HG03520 (cell line): ENCODE measurements around the gene HSFX4.
"Not testable (repeated sequence)": the region's sequence is repeated elsewhere in the genome, so short reads cannot be mapped to it uniquely, and the experiment has no call there.

ENCODE experiments used
- ATAC-seq: cut with Tn5 transposase; IDR thresholded peaks from one replicate; pipeline ENCODE4 v1.9.1; 2021; ENCODE audit warnings: mild to moderate bottlenecking, moderate library complexity; ENCODE audit not compliant: unreplicated experiment

HSFX4 gene

GRCh38 chrX:149937328-149937727 is 8.0 kb downstream of the HSFX4 start:
- ATAC-seq = not testable (repeated sequence)

- peak; percentile 0 for ATAC-seq
Measured at GRCh38 chrX:149937871-149938426, 8.6 kb downstream of the HSFX4 start.

GRCh38 chrX:149938427-149938880 is 9.1 kb downstream of the HSFX4 start, which contains the start of gene EOLA2:
Gene EOLA2 (minus strand): TSS chrX:149938491. CDS start chrX:149933874, 4,617 bp downstream.
- ATAC-seq = peak; percentile 72

GRCh38 chrX:149938881-149939654 is 9.7 kb downstream of the HSFX4 start:
- ATAC-seq = peak; percentile 3

- ATAC-seq = peak; percentile 1
Measured at GRCh38 chrX:149939655-149939904, 10.2 kb downstream of the HSFX4 start.

GRCh38 chrX:149939905-149940673 is 10.7 kb downstream of the HSFX4 start:
- ATAC-seq = peak; percentile 35

- ATAC-seq = not testable (repeated sequence)
Measured at GRCh38 chrX:149940674-149941024, 11.3 kb downstream of the HSFX4 start.

- ATAC-seq = not testable (repeated sequence)
Measured at GRCh38 chrX:149945087-149945670, 15.8 kb downstream of the HSFX4 start.

GRCh38 chrX:149945820-149946219 is 16.4 kb downstream of the HSFX4 start:
- ATAC-seq = not testable (repeated sequence)

- not testable (repeated sequence) for ATAC-seq
Measured at GRCh38 chrX:149946932-149947331, 17.6 kb downstream of the HSFX4 start.

GRCh38 chrX:149948016-149948415 is 18.6 kb downstream of the HSFX4 start:
- no peak for ATAC-seq

GRCh38 chrX:149949743-149950436 is 20.5 kb downstream of the HSFX4 start:
- ATAC-seq = no peak

GRCh38 chrX:149950681-149951080 is 21.3 kb downstream of the HSFX4 start:
- no peak for ATAC-seq

- ATAC-seq = no peak
Measured at GRCh38 chrX:149961572-149961971, 32.2 kb downstream of the HSFX4 start.

- ATAC-seq = no peak
Measured at GRCh38 chrX:149962010-149962409, 32.6 kb downstream of the HSFX4 start.

- peak; percentile 79 for ATAC-seq
Measured at GRCh38 chrX:149962859-149963757, 33.7 kb downstream of the HSFX4 start.

- ATAC-seq = no peak
Measured at GRCh38 chrX:149979126-149979644, 49.8 kb downstream of the HSFX4 start.
